ENCODE results near the gene ITGA1. TPM values are rescaled to one million over a fixed set of nuclear protein-coding genes. Genes with fewer than 3 reads are reported as not detected.

Gene ITGA1
- total RNA-seq, 3 donors from 2014 or later = 26.2 to 49.2 (median 36.6) TPM

GRCh38 chr5:52831786-52832511 lies 44.2 kb downstream of the ITGA1 start:
- no peak for TF ChIP-seq POLR2AphosphoS5 (IDR thresholded peaks at IDR 0.05)
- no peak for TF ChIP-seq CTCF (IDR thresholded peaks at IDR 0.05)
- no peak for TF ChIP-seq POLR2A (IDR thresholded peaks at IDR 0.05)
- Histone ChIP-seq H3K27me3 (no peaks in the 10 kb centered on the region), H3K36me3 (no peaks in the 10 kb centered on the region), H3K4me3 (no peak overlapping the region), H3K4me1 (no peaks in the 10 kb centered on the region), H3K27ac (no peak overlapping the region), H3K9me3 (no peaks in the 10 kb centered on the region)
- DNase-seq (ENCODE audit: low spot score in 2 of 2) = no peak
- intact Hi-C loops (cut with DNase I; ENCODE audit: low total_unique reads) = no loop called here

GRCh38 chr5:52834320-52834719 lies 46.6 kb downstream of the ITGA1 start:
- intact Hi-C loops (cut with DNase I; ENCODE audit: low total_unique reads) = no loop called here
- Histone ChIP-seq H3K9me3 (no peaks in the 10 kb centered on the region), H3K27me3 (no peaks in the 10 kb centered on the region), H3K27ac (no peak overlapping the region), H3K4me1 (no peaks in the 10 kb centered on the region), H3K4me3 (no peak overlapping the region), H3K36me3 (no peaks in the 10 kb centered on the region)
- TF ChIP-seq POLR2A (IDR thresholded peaks at IDR 0.05) (no peak), POLR2AphosphoS5 (IDR thresholded peaks at IDR 0.05) (no peak), CTCF (IDR thresholded peaks at IDR 0.05) (no peak)
- no peak for DNase-seq (ENCODE audit: low spot score in 2 of 2)

GRCh38 chr5:52837068-52837467 lies 49.4 kb downstream of the ITGA1 start:
- no peak for DNase-seq (ENCODE audit: low spot score in 2 of 2)
- Histone ChIP-seq H3K4me1 (no peaks in the 10 kb centered on the region), H3K27ac (peak overlapping the region; percentile 0 to 77), H3K36me3 (no peaks in the 10 kb centered on the region), H3K27me3 (no peaks in the 10 kb centered on the region), H3K4me3 (peak overlapping the region in 1 of 3 donors; percentile 7), H3K9me3 (no peaks in the 10 kb centered on the region)
- TF ChIP-seq POLR2AphosphoS5 (IDR thresholded peaks at IDR 0.05) = no peak
- TF ChIP-seq CTCF (IDR thresholded peaks at IDR 0.05) = no peak
- no peak for TF ChIP-seq POLR2A (IDR thresholded peaks at IDR 0.05)
- intact Hi-C loops (cut with DNase I; ENCODE audit: low total_unique reads) = no loop called here

GRCh38 chr5:52837591-52838001 lies 49.9 kb downstream of the ITGA1 start:
- DNase-seq (ENCODE audit: low spot score in 2 of 2) = no peak
- no peaks in the 10 kb centered on the region for H3K9me3 ChIP-seq
- no peaks in the 10 kb centered on the region for H3K36me3 ChIP-seq
- intact Hi-C loops (cut with DNase I; ENCODE audit: low total_unique reads) = no loop called here
- H3K4me1 ChIP-seq = no peaks in the 10 kb centered on the region
- no peak for TF ChIP-seq POLR2A (IDR thresholded peaks at IDR 0.05)
- TF ChIP-seq CTCF (IDR thresholded peaks at IDR 0.05) = no peak
- TF ChIP-seq POLR2AphosphoS5 (IDR thresholded peaks at IDR 0.05) = no peak
- peak overlapping the region in 1 of 3 donors; percentile 7 for H3K4me3 ChIP-seq
- H3K27me3 ChIP-seq = no peaks in the 10 kb centered on the region
- H3K27ac ChIP-seq = peak overlapping the region; percentile 0 to 77

GRCh38 chr5:52838326-52839015 lies 50.8 kb downstream of the ITGA1 start:
- TF ChIP-seq POLR2A (IDR thresholded peaks at IDR 0.05) = no peak
- no peak for TF ChIP-seq CTCF (IDR thresholded peaks at IDR 0.05)
- no peak for TF ChIP-seq POLR2AphosphoS5 (IDR thresholded peaks at IDR 0.05)
- Histone ChIP-seq H3K4me1 (no peaks in the 10 kb centered on the region), H3K9me3 (no peaks in the 10 kb centered on the region), H3K36me3 (no peaks in the 10 kb centered on the region), H3K27me3 (no peaks in the 10 kb centered on the region), H3K4me3 (no peak overlapping the region), H3K27ac (no peak overlapping the region)
- DNase-seq (ENCODE audit: low spot score in 2 of 2) = no peak
- intact Hi-C loops (cut with DNase I; ENCODE audit: low total_unique reads) = no loop called here

All from breast epithelium (tissue), 4 donors.